NCI-H524 (cell line): ENCODE data around the gene VPS13D.
"Not testable (repeated sequence)": the region's sequence is repeated elsewhere in the genome, so short reads cannot be mapped to it uniquely, and the experiment has no call there.

Source experiments
- DNase-seq, 2 experiments: peaks; one replicate each; lab custom pipeline; 2025; lab: John Stamatoyannopoulos, UW

Gene VPS13D

GRCh38 chr1:12518931-12519692, 289.3 kb downstream of the VPS13D start:
- no peak for DNase-seq

GRCh38 chr1:12519693-12520364, 290.0 kb downstream of the VPS13D start:
- no peak for DNase-seq

- no peak for DNase-seq
Observed at GRCh38 chr1:12521096-12521495, 291.3 kb downstream of the VPS13D start.

GRCh38 chr1:12522780-12523179, 292.9 kb downstream of the VPS13D start:
- DNase-seq: not testable (repeated sequence)

- no peak for DNase-seq
Observed at GRCh38 chr1:12524266-12524665, 294.4 kb downstream of the VPS13D start.

GRCh38 chr1:12525311-12526181, 295.7 kb downstream of the VPS13D start:
- DNase-seq: no peak

- DNase-seq: no peak
Observed at GRCh38 chr1:12527564-12527963, 297.7 kb downstream of the VPS13D start.

GRCh38 chr1:12528021-12528852, 298.4 kb downstream of the VPS13D start:
- no peak for DNase-seq

GRCh38 chr1:12529640-12530174, 299.9 kb downstream of the VPS13D start:
- no peak for DNase-seq

GRCh38 chr1:12530462-12531178, 300.8 kb downstream of the VPS13D start:
- no peak for DNase-seq

GRCh38 chr1:12531179-12531499, 301.3 kb downstream of the VPS13D start:
- no peak for DNase-seq

- no peak for DNase-seq
Observed at GRCh38 chr1:12532405-12533315, 302.8 kb downstream of the VPS13D start.

- no peak for DNase-seq
Observed at GRCh38 chr1:12536023-12536639, 306.3 kb downstream of the VPS13D start.

GRCh38 chr1:12537294-12537693, 307.5 kb downstream of the VPS13D start:
- DNase-seq: no peak

GRCh38 chr1:12537906-12538461, 308.2 kb downstream of the VPS13D start:
- DNase-seq: no peak

- not testable (repeated sequence) for DNase-seq
Observed at GRCh38 chr1:12538536-12538935, 308.7 kb downstream of the VPS13D start.

GRCh38 chr1:12539320-12539704, 309.5 kb downstream of the VPS13D start:
- DNase-seq: no peak

GRCh38 chr1:12539705-12540579, 310.1 kb downstream of the VPS13D start:
- no peak for DNase-seq
